GM12878 (cell line): ENCODE measurements around the gene RAP1A. TPM values are rescaled to one million over a fixed set of nuclear protein-coding genes. Genes with fewer than 3 reads are reported as not detected.

Source experiments
- ATAC-seq: fragments of 200-7000 bp; cut with Tn5 transposase; 3 replicates; pipeline ENCODE4 v1.9.1; 2020; ENCODE audit warnings: mild to moderate bottlenecking, moderate library complexity
- BruUV-seq: library from RNA; stranded (reverse); fragments of 400-500 nt; replicated peaks from 2 replicates; lab custom pipeline; 2021; lab: Mats Ljungman, UMichigan
- CTCF ChIA-PET: fragments of 300-600 bp; sonication (Branson Sonifier 250); formaldehyde crosslinking; extraction: SDS; loops from one replicate; lab custom pipeline; 2021; ENCODE audit warnings: inconsistent platforms; lab: Yijun Ruan, JAX
- POLR2A ChIA-PET: fragments of 350-600 bp; formaldehyde crosslinking; extraction: SDS; loops from one replicate; lab custom pipeline; 2021; ENCODE audit warnings: inconsistent platforms; lab: Charles Lee
- RAD21 ChIA-PET: fragments of 300-600 bp; sonication (Branson Sonifier 250); formaldehyde crosslinking; loops from one replicate; lab custom pipeline; 2023; ENCODE audit warnings: antibody characterized with exemption; ENCODE audit not compliant: unreplicated experiment; lab: Charles Lee
- SMC1A ChIA-PET: fragments of 300-600 bp; sonication (Branson Sonifier 250); formaldehyde crosslinking; loops from one replicate; lab custom pipeline; 2023; ENCODE audit not compliant: unreplicated experiment, uncharacterized antibody; lab: Charles Lee
- DNase-seq: peaks from one replicate; pipeline ENCODE4 v3.0.0-alpha.2; 2011; ENCODE audit warnings: low read depth, low spot score
- FAIRE-seq: peaks from 3 replicates; lab custom pipeline; 2011; peaks lifted over from hg19 to GRCh38; lab: Jason Lieb, UNC
- H2AFZ ChIP-seq: 2 replicates; pipeline ENCODE4 v1.6.0; 2011; ENCODE audit warnings: low read depth, low read length, control low read depth; ENCODE audit not compliant: control insufficient read depth
- H3K27ac ChIP-seq: 2 replicates; pipeline ENCODE4 v1.5.1; 2011; ENCODE audit warnings: control low read depth; ENCODE audit not compliant: control insufficient read depth, insufficient read depth
- H3K27me3 ChIP-seq, 2 experiments: replicated peaks in 1 of 2; 2 replicates each; pipeline versions ENCODE4 v1.6.0 to v1.6.1; 2011; ENCODE audit warnings: low read length in 1 of 2; ENCODE audit not compliant: control insufficient read depth in 2 of 2, insufficient read depth in 2 of 2
- H3K36me3 ChIP-seq, 2 experiments: 2 replicates each; pipeline ENCODE4 v1.5.1; 2011; ENCODE audit warnings: low read length in 1 of 2; ENCODE audit not compliant: control insufficient read depth in 2 of 2, insufficient read depth in 2 of 2
- H3K4me1 ChIP-seq: 2 replicates; pipeline ENCODE4 v1.6.1; 2011; ENCODE audit warnings: mild to moderate bottlenecking, low read length, moderate library complexity, mixed read lengths; ENCODE audit not compliant: control insufficient read depth, insufficient read depth
- H3K4me2 ChIP-seq: 2 replicates; pipeline ENCODE4 v1.6.0; 2011; ENCODE audit warnings: control low read depth; ENCODE audit not compliant: control insufficient read depth, insufficient read depth
- H3K4me3 ChIP-seq: fragments of 200-600 bp; sonication (generic); 2 replicates; pipeline ENCODE4 v1.5.1; 2016
- H3K79me2 ChIP-seq: 2 replicates; pipeline ENCODE4 v1.6.0; 2011; ENCODE audit warnings: low read length; ENCODE audit not compliant: control insufficient read depth, insufficient read depth
- H3K9ac ChIP-seq: 2 replicates; pipeline ENCODE4 v1.8.0; 2011; ENCODE audit warnings: low read length, control low read depth, mixed read lengths; ENCODE audit not compliant: control insufficient read depth, insufficient read depth
- H3K9me3 ChIP-seq: replicated peaks from 3 replicates; pipeline ENCODE4 v1.5.1; 2011; ENCODE audit warnings: mild to moderate bottlenecking, low read length; ENCODE audit not compliant: control insufficient read depth, insufficient read depth
- H4K20me1 ChIP-seq: 2 replicates; pipeline ENCODE4 v1.6.0; 2011; ENCODE audit not compliant: control insufficient read depth, insufficient read depth
- CBX5 ChIP-seq: sonication (generic); IDR thresholded peaks from 2 replicates; pipeline ENCODE4 v1.6.1; 2016; ENCODE audit warnings: low read depth, moderate library complexity, mild to moderate bottlenecking, inconsistent platforms
- FOXK2 ChIP-seq: fragments of 450-650 bp; IDR thresholded peaks from 2 replicates; pipeline ENCODE4 v1.6.1; 2017; ENCODE audit warnings: mild to moderate bottlenecking, moderate library complexity
- HCFC1 ChIP-seq: fragments of 150-350 bp; IDR thresholded peaks from 2 replicates; pipeline ENCODE4 v1.6.1; 2014; ENCODE audit warnings: low read length
- HSF1 ChIP-seq: fragments of 150-350 bp; IDR thresholded peaks from 2 replicates; pipeline ENCODE4 v1.6.1; 2014; ENCODE audit warnings: mild to moderate bottlenecking, low read depth, low read length
- KDM1A ChIP-seq: fragments of 200-600 bp; sonication (generic); IDR thresholded peaks from 2 replicates; pipeline ENCODE4 v1.6.1; 2016; ENCODE audit warnings: borderline replicate concordance
- MEF2B ChIP-seq: fragments of 450-650 bp; IDR thresholded peaks from 2 replicates; pipeline ENCODE4 v1.6.1; 2018; ENCODE audit warnings: mild to moderate bottlenecking, moderate library complexity; ENCODE audit not compliant: partially characterized antibody, poor library complexity, severe bottlenecking
- MYB ChIP-seq: fragments of 150-350 bp; IDR thresholded peaks from 2 replicates; pipeline ENCODE4 v1.6.1; 2014; ENCODE audit warnings: mild to moderate bottlenecking, low read depth, low read length, borderline replicate concordance
- NFXL1 ChIP-seq: fragments of 450-650 bp; IDR thresholded peaks from 2 replicates; pipeline ENCODE4 v1.6.1; 2017; ENCODE audit warnings: antibody characterized with exemption, mild to moderate bottlenecking, borderline replicate concordance
- POLR2AphosphoS2 ChIP-seq: IDR thresholded peaks from 2 replicates; pipeline ENCODE4 v1.6.1; 2011; ENCODE audit warnings: low read depth, mild to moderate bottlenecking, low read length, improper control_type of control experiment, moderate library complexity
- RELA ChIP-seq: fragments of 450-650 bp; IDR thresholded peaks from 2 replicates; pipeline ENCODE4 v1.8.0; 2014; ENCODE audit warnings: borderline replicate concordance; ENCODE audit not compliant: partially characterized antibody
- SPI1 ChIP-seq: IDR thresholded peaks from 2 replicates; pipeline ENCODE4 v1.6.1; 2011; ENCODE audit warnings: low read depth, mild to moderate bottlenecking, low read length, moderate library complexity, borderline replicate concordance; ENCODE audit not compliant: insufficient read depth
- SUZ12 ChIP-seq: fragments of 200-600 bp; sonication (generic); IDR thresholded peaks from one replicate; pipeline ENCODE4 v1.6.1; 2018; ENCODE audit warnings: antibody characterized with exemption, mild to moderate bottlenecking; ENCODE audit not compliant: unreplicated experiment
- TCF12 ChIP-seq: IDR thresholded peaks from 2 replicates; pipeline ENCODE4 v1.6.1; 2011; ENCODE audit warnings: low read depth, mild to moderate bottlenecking, low read length
- TCF3 ChIP-seq: IDR thresholded peaks from 2 replicates; pipeline ENCODE4 v1.6.1; 2012; ENCODE audit warnings: low read depth, mild to moderate bottlenecking, low read length, borderline replicate concordance; ENCODE audit not compliant: insufficient read depth
- WGBS: methylation state at CpG from one replicate; pipeline ENCODE4 v1.1.6; 2016; ENCODE audit warnings: low lambda C conversion rate; ENCODE audit not compliant: insufficient replicate concordance, insufficient coverage; ENCODE audit errors: missing lambda C conversion rate; 5-methylcytosine and 5-hydroxymethylcytosine counted together
- in situ Hi-C: fragments of 300-500 bp; cut with MboI; formaldehyde crosslinking; loops from 9 replicates; pipeline ENCODE4 v1.14.3; 2018; ENCODE audit warnings: mixed read lengths
- intact Hi-C: fragments of 100-400 bp; cut with micrococcal nuclease; formaldehyde crosslinking; loops from one replicate; pipeline ENCODE4 v1.14.2; 2022; ENCODE audit not compliant: unreplicated experiment
- polyA plus RNA-seq, 11 experiments: library from polyadenylated mRNA; depleted of rRNA in 4 of 11; unstranded in 6 of 11; stranded (reverse) in 5 of 11; fragments of >200 nt; fragmentation: Nextera tagmentation in 4 of 11; fragmentation: Illumina TruSeq in 1 of 11; extraction: Ambion mirVana in 4 of 11; extraction: Trizol in 1 of 11; gene quantifications; 1 replicate in 1 of 11; 2 replicates in 10 of 11; pipeline versions ENCODE4 v1.2.1 to v1.2.3, GENCODE V29; 2011 to 2016; ENCODE audit warnings: inconsistent platforms in 2 of 11, missing spikeins in 2 of 11, low read depth in 1 of 11
- total RNA-seq, 4 experiments: library from RNA; depleted of rRNA in 3 of 4; stranded (reverse); fragments of >200 nt in 3 of 4; fragmentation: Illumina TruSeq in 1 of 4; extraction: Trizol in 1 of 4; gene quantifications; 2 replicates each; pipeline versions ENCODE4 v1.2.1 to v1.2.3, GENCODE V29; 2013 to 2021
- TF ChIP-seq, protein P1 (sequence below): fragments of 450-650 bp; formaldehyde crosslinking; IDR thresholded peaks from 2 replicates; pipeline ENCODE4 v1.5.0; 2022; ENCODE audit warnings: mild to moderate bottlenecking, missing genetic modification characterization
- TF ChIP-seq, protein P2 (sequence below): fragments of 450-650 bp; IDR thresholded peaks from 2 replicates; pipeline ENCODE4 v1.6.1; 2017; ENCODE audit warnings: mild to moderate bottlenecking, moderate library complexity

The RAP1A gene
- total and polyA plus RNA-seq, 10 of the 15 experiments (the other 5 are each of a cell fraction or from before 2014, with no cell fraction given): 38.4 to 213 (median 86.0) TPM

DNA sequence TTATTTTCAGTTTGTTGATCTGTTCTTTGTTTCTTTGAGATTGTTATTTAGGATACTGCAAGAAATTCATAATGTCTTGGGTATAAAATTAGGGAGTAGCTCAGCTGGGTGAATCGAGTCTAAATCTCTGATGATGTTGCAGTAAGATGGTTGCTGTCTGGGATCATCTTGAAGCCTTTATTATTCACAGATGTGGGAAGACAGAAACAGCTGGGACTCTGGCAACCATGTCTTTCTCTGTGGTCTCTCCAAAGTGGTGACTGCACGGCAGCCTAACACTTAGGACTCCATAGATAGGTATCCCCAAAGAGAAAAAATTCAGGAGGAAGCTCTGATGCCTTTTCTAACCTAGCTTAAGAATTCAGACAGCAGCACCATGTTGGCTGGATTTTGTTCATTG is 52.7 kb downstream of the RAP1A start:
- Histone ChIP-seq H3K79me2 (peaks cover 70% of the 10 kb centered on the region), H3K9me3 (peaks cover 19% of the 10 kb centered on the region), H3K4me2 (no peak overlapping the region), H3K4me3 (no peak overlapping the region), H3K9ac (no peak overlapping the region), H3K4me1 (peaks cover 5% of the 10 kb centered on the region; the same call in 1 of the 2 replicates), H3K27me3 (no peaks in the 10 kb centered on the region), H3K36me3 (peaks cover 2 to 24% of the 10 kb centered on the region in 2 experiments), H3K27ac (no peak overlapping the region), H4K20me1 (no peaks in the 10 kb centered on the region), H2AFZ (no peak overlapping the region)
- intact Hi-C loops (no loop called here), in situ Hi-C loops (no loop called here)
- no peak for DNase-seq
- no TSS peak for BruUV-seq
- ChIA-PET SMC1A (interaction anchor here (0.9 to 1.3 kb wide), 2 partner anchors 14 to 165 kb away, joined by 3 to 6 read pairs; no protein-coding TSS in a partner anchor), CTCF (interaction anchor here (0.7 to 1.3 kb wide), 5 partner anchors 21 to 164 kb away, joined by 3 to 6 read pairs (median 3); no protein-coding TSS in a partner anchor), POLR2A (no interaction called here), RAD21 (interaction anchor here (0.9 kb wide), 1 partner anchor 11 kb away, joined by 4 read pairs; no protein-coding TSS in a partner anchor)
- no peak for ATAC-seq
- WGBS: 98% methylated on average over 2 of the region's 2 CpGs
- no peak for FAIRE-seq
- no peak for TF ChIP-seq FOXK2
- no peak for TF ChIP-seq SPI1
- TF ChIP-seq, protein P1, sequence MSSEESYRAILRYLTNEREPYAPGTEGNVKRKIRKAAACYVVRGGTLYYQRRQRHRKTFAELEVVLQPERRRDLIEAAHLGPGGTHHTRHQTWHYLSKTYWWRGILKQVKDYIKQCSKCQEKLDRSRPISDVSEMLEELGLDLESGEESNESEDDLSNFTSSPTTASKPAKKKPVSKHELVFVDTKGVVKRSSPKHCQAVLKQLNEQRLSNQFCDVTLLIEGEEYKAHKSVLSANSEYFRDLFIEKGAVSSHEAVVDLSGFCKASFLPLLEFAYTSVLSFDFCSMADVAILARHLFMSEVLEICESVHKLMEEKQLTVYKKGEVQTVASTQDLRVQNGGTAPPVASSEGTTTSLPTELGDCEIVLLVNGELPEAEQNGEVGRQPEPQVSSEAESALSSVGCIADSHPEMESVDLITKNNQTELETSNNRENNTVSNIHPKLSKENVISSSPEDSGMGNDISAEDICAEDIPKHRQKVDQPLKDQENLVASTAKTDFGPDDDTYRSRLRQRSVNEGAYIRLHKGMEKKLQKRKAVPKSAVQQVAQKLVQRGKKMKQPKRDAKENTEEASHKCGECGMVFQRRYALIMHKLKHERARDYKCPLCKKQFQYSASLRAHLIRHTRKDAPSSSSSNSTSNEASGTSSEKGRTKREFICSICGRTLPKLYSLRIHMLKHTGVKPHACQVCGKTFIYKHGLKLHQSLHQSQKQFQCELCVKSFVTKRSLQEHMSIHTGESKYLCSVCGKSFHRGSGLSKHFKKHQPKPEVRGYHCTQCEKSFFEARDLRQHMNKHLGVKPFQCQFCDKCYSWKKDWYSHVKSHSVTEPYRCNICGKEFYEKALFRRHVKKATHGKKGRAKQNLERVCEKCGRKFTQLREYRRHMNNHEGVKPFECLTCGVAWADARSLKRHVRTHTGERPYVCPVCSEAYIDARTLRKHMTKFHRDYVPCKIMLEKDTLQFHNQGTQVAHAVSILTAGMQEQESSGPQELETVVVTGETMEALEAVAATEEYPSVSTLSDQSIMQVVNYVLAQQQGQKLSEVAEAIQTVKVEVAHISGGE (CRISPR knock-in tag): no peak
- no peak for TF ChIP-seq TCF12
- no peak for TF ChIP-seq MYB
- TF ChIP-seq SUZ12: no peak
- no peak for TF ChIP-seq HCFC1
- TF ChIP-seq, protein P2, sequence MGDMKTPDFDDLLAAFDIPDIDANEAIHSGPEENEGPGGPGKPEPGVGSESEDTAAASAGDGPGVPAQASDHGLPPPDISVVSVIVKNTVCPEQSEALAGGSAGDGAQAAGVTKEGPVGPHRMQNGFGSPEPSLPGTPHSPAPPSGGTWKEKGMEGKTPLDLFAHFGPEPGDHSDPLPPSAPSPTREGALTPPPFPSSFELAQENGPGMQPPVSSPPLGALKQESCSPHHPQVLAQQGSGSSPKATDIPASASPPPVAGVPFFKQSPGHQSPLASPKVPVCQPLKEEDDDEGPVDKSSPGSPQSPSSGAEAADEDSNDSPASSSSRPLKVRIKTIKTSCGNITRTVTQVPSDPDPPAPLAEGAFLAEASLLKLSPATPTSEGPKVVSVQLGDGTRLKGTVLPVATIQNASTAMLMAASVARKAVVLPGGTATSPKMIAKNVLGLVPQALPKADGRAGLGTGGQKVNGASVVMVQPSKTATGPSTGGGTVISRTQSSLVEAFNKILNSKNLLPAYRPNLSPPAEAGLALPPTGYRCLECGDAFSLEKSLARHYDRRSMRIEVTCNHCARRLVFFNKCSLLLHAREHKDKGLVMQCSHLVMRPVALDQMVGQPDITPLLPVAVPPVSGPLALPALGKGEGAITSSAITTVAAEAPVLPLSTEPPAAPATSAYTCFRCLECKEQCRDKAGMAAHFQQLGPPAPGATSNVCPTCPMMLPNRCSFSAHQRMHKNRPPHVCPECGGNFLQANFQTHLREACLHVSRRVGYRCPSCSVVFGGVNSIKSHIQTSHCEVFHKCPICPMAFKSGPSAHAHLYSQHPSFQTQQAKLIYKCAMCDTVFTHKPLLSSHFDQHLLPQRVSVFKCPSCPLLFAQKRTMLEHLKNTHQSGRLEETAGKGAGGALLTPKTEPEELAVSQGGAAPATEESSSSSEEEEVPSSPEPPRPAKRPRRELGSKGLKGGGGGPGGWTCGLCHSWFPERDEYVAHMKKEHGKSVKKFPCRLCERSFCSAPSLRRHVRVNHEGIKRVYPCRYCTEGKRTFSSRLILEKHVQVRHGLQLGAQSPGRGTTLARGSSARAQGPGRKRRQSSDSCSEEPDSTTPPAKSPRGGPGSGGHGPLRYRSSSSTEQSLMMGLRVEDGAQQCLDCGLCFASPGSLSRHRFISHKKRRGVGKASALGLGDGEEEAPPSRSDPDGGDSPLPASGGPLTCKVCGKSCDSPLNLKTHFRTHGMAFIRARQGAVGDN: no peak
- TF ChIP-seq TCF3: no peak
- TF ChIP-seq RELA: no peak
- TF ChIP-seq HSF1: no peak
- no peak for TF ChIP-seq NFXL1
- no peak for TF ChIP-seq MEF2B
- TF ChIP-seq CBX5: no peak
- no peak for TF ChIP-seq POLR2AphosphoS2
- no peak for TF ChIP-seq KDM1A
